Kidney (tissue), 14 donors: ENCODE data around the gene SLC25A36. TPM values are rescaled to one million over a fixed set of nuclear protein-coding genes. Genes with fewer than 3 reads are reported as not detected.
"Not testable (repeated sequence)": the region's sequence is repeated elsewhere in the genome, so short reads cannot be mapped to it uniquely, and the experiment has no call there.

Experiments used
- DNase-seq, 5 donors: peaks; one replicate each; pipeline ENCODE4 v3.0.0-alpha.2; 2013 to 2020
- FAIRE-seq: peaks from 2 replicates; lab custom pipeline; 2012; peaks lifted over from hg19 to GRCh38; lab: Jason Lieb, UNC
- H3K27ac ChIP-seq, 2 donors: one replicate each; pipeline ENCODE4 v1.7.0; 2013; ENCODE audit warnings: low read depth in 2 of 2, low read length in 2 of 2, inconsistent platforms in 1 of 2
- H3K27me3 ChIP-seq: one replicate; pipeline ENCODE4 v1.7.1; 2013; ENCODE audit warnings: low read length, inconsistent platforms; ENCODE audit not compliant: control insufficient read depth, insufficient read depth
- H3K36me3 ChIP-seq, 3 donors: one replicate each; pipeline versions ENCODE4 v1.7.0 to v1.7.1; 2013; ENCODE audit warnings: low read length in 3 of 3, control low read depth in 1 of 3, inconsistent platforms in 1 of 3; ENCODE audit not compliant: insufficient read depth in 3 of 3, control insufficient read depth in 2 of 3
- H3K4me1 ChIP-seq, 3 donors: one replicate each; pipeline versions ENCODE4 v1.7.0 to v1.7.1; 2013; ENCODE audit warnings: low read length in 3 of 3, inconsistent platforms in 1 of 3, low read depth in 1 of 3; ENCODE audit not compliant: control insufficient read depth in 2 of 3, insufficient read depth in 2 of 3
- H3K4me3 ChIP-seq, 3 donors: one replicate each; pipeline versions ENCODE4 v1.7.0 to v1.8.1; 2013; ENCODE audit warnings: low read length in 3 of 3, control low read depth in 1 of 3, inconsistent platforms in 1 of 3
- H3K9ac ChIP-seq, 3 donors: one replicate each; pipeline versions ENCODE4 v1.7.0 to v1.7.1; 2013; ENCODE audit warnings: low read length in 3 of 3, control low read depth in 1 of 3, inconsistent platforms in 1 of 3
- H3K9me3 ChIP-seq, 3 donors: one replicate each; pipeline versions ENCODE4 v1.7.0 to v1.7.1; 2013; ENCODE audit warnings: low read length in 3 of 3, control low read depth in 1 of 3, inconsistent platforms in 1 of 3; ENCODE audit not compliant: control insufficient read depth in 2 of 3, insufficient read depth in 1 of 3
- intact Hi-C: fragments of 100-400 bp; cut with DNase I; formaldehyde crosslinking; loops from one replicate; pipeline ENCODE4 v1.11.1; 2022
- polyA plus RNA-seq: library from polyadenylated mRNA; stranded (reverse); fragments of 350-450 nt; fragmentation: Illumina TruSeq; extraction: RNeasy Lipid Tissue Mini Kit (QIAGEN cat#74804); gene quantifications from one replicate; pipeline ENCODE4 v1.2.3, GENCODE V29; 2014; ENCODE audit warnings: low read depth, low replicate concordance; ENCODE audit not compliant: insufficient read depth
- total RNA-seq: library from RNA; stranded (reverse); fragmentation: NEBNext Ultra II Directional; extraction: Animal tissue kit (Norgen Biotek cat#: 25700); gene quantifications from one replicate; pipeline ENCODE4 v1.2.1, GENCODE V29; 2021
- TF ChIP-seq, protein P1 (sequence below): IDR thresholded peaks from 3 replicates; pipeline ENCODE4 v1.5.1; 2012; ENCODE audit warnings: mild to moderate bottlenecking, moderate library complexity, borderline replicate concordance; ENCODE audit not compliant: insufficient read depth; ENCODE audit errors: extremely low read depth
- donor health status: control.
- donor health status: control.
- donor health status: control.
- donor health status: control.
- donor health status: control.
- donor health status: DM: yes; HTN: yes; CAD: no.
- donor health status: Normal renal cell carcinoma (clear cell type).

The SLC25A36 gene
- total and polyA plus RNA-seq, 2 donors from 2014 or later: 20.0 to 78.1 TPM

DNA sequence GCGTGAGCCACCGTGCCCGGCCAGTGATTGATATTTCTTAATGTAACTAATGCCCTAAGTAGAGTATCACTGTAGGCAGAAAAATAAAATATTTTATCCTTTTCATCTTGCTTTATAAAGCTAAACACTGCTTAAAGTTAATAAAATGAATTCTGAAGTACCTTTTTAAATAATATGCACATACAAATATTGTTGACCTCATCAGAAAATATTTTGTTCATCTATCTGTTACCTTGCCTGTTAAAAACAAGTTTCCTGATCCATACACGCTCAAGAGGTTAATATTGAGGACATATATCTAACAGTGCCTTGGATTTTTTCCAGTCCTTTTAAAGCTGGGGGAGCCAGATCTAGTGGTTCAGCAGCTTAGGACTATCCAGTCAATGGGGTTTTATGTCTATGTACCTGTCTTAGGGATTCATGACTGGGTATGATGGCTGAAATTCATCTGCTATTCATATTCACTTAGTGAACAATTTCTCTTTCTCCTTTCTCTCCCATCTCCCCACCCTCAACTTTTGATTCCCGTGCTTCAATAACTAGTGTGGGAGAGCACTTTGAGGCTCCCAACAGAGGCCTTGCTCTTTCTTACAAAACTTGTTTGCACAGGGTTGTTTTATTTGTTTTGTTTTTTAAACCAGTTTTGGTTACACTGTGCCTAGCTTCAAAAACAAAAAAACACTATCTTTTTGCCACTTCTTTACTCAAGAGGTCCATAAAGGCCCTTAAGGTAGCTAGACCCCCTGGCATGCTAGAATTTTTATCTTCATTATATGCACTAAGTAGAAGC lies 7.0 kb downstream of the SLC25A36 start:
- intact Hi-C loops: no loop called here

DNA sequence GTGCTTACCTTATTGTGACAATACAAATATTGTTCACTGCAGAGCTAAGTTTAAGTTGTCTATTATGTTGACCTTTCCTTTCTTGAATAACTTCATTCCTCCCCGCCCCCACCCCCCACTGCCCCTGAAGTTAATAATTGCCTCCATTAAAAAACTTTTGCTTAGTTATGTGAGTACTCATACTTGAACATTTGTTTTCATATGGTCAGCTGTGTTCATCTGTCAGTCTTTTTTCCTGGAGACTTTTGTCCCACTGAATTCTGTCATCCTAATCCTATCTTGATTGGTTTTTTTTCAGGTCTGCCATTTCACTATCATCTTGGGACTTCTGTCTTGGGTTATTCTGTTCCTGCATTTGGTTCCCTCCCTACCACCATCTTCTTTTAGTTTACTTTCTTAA lies 8.5 kb downstream of the SLC25A36 start:
- peak overlapping the region in 1 of 3 donors; percentile 9 for H3K4me3 ChIP-seq
- TF ChIP-seq, protein P1, sequence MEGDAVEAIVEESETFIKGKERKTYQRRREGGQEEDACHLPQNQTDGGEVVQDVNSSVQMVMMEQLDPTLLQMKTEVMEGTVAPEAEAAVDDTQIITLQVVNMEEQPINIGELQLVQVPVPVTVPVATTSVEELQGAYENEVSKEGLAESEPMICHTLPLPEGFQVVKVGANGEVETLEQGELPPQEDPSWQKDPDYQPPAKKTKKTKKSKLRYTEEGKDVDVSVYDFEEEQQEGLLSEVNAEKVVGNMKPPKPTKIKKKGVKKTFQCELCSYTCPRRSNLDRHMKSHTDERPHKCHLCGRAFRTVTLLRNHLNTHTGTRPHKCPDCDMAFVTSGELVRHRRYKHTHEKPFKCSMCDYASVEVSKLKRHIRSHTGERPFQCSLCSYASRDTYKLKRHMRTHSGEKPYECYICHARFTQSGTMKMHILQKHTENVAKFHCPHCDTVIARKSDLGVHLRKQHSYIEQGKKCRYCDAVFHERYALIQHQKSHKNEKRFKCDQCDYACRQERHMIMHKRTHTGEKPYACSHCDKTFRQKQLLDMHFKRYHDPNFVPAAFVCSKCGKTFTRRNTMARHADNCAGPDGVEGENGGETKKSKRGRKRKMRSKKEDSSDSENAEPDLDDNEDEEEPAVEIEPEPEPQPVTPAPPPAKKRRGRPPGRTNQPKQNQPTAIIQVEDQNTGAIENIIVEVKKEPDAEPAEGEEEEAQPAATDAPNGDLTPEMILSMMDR: no peak
- no peak overlapping the region for H3K9ac ChIP-seq
- H3K27ac ChIP-seq: peak overlapping the region in 1 of 2 donors; percentile 61
- DNase-seq: peak in 2 of 5 donors; percentile 18 to 21
- H3K36me3 ChIP-seq: peaks cover 0 to 3% (median 0%) of the 10 kb centered on the region in 3 donors
- no peaks in the 10 kb centered on the region for H3K27me3 ChIP-seq
- H3K4me1 ChIP-seq: peaks cover under 1 to 48% (median 8%) of the 10 kb centered on the region in 3 donors
- intact Hi-C loops: no loop called here
- H3K9me3 ChIP-seq: no peaks in the 10 kb centered on the region
- no peak for FAIRE-seq

More for the DNA sequence above, 7.0 kb downstream of the SLC25A36 start:
- FAIRE-seq: no peak
- TF ChIP-seq, protein P1: no peak
- H3K9ac ChIP-seq: no peak overlapping the region
- no peaks in the 10 kb centered on the region for H3K27me3 ChIP-seq
- no peak overlapping the region for H3K27ac ChIP-seq
- H3K9me3 ChIP-seq: no peaks in the 10 kb centered on the region
- DNase-seq: no peak
- H3K4me3 ChIP-seq: no peak overlapping the region
- peaks cover 3 to 50% (median 8%) of the 10 kb centered on the region in 3 donors for H3K4me1 ChIP-seq
- peaks cover 0 to 3% (median 0%) of the 10 kb centered on the region in 3 donors for H3K36me3 ChIP-seq

DNA sequence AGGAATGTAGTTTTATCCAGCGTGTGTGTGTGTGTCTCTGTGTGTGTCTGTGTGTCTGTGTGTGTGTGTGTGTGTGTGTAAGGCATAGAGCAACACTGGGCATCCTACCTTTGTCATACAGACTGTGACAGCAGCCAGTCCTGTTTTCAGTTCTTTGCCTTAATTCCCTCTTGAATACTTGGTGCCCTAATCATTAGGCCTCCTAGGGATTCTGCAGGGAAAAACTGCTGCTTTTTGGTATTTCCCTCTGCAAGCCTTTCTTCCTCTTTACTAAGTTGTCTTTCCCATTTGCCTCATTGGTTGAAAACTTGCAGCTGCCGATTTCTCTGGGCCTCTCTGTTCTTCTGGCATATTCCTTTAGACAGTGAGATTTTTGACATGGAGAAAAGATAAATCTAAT lies 9.2 kb downstream of the SLC25A36 start:
- intact Hi-C loops: no loop called here
- H3K27me3 ChIP-seq: no peaks in the 10 kb centered on the region
- H3K9ac ChIP-seq: no peak overlapping the region
- H3K9me3 ChIP-seq: no peaks in the 10 kb centered on the region
- FAIRE-seq (no peak), DNase-seq (peak in 1 of 5 donors; percentile 34)
- peaks cover 0 to 3% (median 0%) of the 10 kb centered on the region in 3 donors for H3K36me3 ChIP-seq
- TF ChIP-seq, protein P1: no peak
- peak overlapping the region in 1 of 3 donors; percentile 9 for H3K4me3 ChIP-seq
- peak overlapping the region in 1 of 2 donors; percentile 61 for H3K27ac ChIP-seq
- H3K4me1 ChIP-seq: peaks cover 0 to 41% (median 8%) of the 10 kb centered on the region in 3 donors

DNA sequence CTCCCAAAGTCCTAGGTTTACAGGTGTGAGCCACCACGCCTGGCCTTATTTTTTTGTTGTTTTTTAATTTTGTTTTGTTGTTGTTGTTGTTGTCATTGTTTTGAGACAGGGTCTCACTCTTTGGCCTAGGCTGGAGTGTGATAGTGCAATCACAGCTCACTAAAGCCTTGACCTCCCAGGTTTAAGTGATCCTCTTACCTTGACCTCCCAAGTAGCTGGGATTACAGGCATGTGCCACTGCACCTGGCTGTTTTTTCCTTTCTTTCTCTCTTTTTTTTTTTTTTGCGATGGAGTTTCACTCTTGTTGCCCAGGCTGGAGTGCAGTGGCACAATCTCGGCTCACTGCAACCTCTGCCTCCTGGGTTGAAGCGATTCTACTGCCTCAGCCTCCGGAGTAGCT lies 10.1 kb downstream of the SLC25A36 start:
- H3K27ac ChIP-seq, H3K36me3 ChIP-seq, H3K27me3 ChIP-seq, DNase-seq, H3K4me3 ChIP-seq, FAIRE-seq, H3K9ac ChIP-seq, H3K9me3 ChIP-seq, intact Hi-C loops: not testable (repeated sequence)
- peaks cover 0 to 36% (median 8%) of the 10 kb centered on the region in 3 donors for H3K4me1 ChIP-seq
